GM12872 (cell line): Measurements from ENCODE around the gene ATG2B.

Experiments
- CTCF ChIP-seq: IDR thresholded peaks from 3 replicates; pipeline ENCODE4 v1.5.1; 2011; ENCODE audit warnings: low read depth, mild to moderate bottlenecking, low read length, moderate library complexity; ENCODE audit not compliant: insufficient read depth

The ATG2B gene

GRCh38 chr14:96391293-96392118 lies 28.4 kb upstream of the ATG2B start:
- TF ChIP-seq CTCF = 0 out of 3 replicates have a peak, but pooled peaks have one; percentile 3

- no peak for TF ChIP-seq CTCF
Measured at GRCh38 chr14:96390965-96391292, 27.8 kb upstream of the ATG2B start.

- TF ChIP-seq CTCF = no peak
Measured at GRCh38 chr14:96385385-96385784, 22.2 kb upstream of the ATG2B start.

- no peak for TF ChIP-seq CTCF
Measured at GRCh38 chr14:96384740-96385139, 21.6 kb upstream of the ATG2B start.

GRCh38 chr14:96384053-96384452 lies 20.9 kb upstream of the ATG2B start:
- TF ChIP-seq CTCF = no peak

GRCh38 chr14:96383445-96383844 lies 20.3 kb upstream of the ATG2B start:
- no peak for TF ChIP-seq CTCF

GRCh38 chr14:96380735-96381134 lies 17.6 kb upstream of the ATG2B start:
- no peak for TF ChIP-seq CTCF

- TF ChIP-seq CTCF = no peak
Measured at GRCh38 chr14:96376093-96376492, 13.0 kb upstream of the ATG2B start.
